Esophagus squamous epithelium (tissue), 5 donors: ENCODE results near the gene INHA. TPM values are rescaled to one million over a fixed set of nuclear protein-coding genes. Genes with fewer than 3 reads are reported as not detected.

Experiments used
- DNase-seq: peaks from one replicate; lab custom pipeline; 2025; lab: John Stamatoyannopoulos, UW
- H3K27ac ChIP-seq, 4 donors: fragments of 200-600 bp; sonication (generic); one replicate each; pipeline ENCODE4 v1.5.1; 2016 to 2019; ENCODE audit warnings: mild to moderate bottlenecking in 1 of 4
- H3K27me3 ChIP-seq, 4 donors: fragments of 200-600 bp; sonication (generic); 1 replicate in 3 of 4; 2 replicates in 1 of 4; pipeline versions ENCODE4 v1.5.1 to v1.6.0; 2017 to 2021; ENCODE audit warnings: antibody characterized with exemption in 1 of 4
- H3K36me3 ChIP-seq, 3 donors: fragments of 200-600 bp; sonication (generic); one replicate each; pipeline ENCODE4 v1.5.1; 2016 to 2019
- H3K4me1 ChIP-seq, 3 donors: fragments of 200-600 bp; sonication (generic); one replicate each; pipeline ENCODE4 v1.5.1; 2017 to 2019
- H3K4me3 ChIP-seq, 4 donors: fragments of 200-600 bp; sonication (generic); 1 replicate in 3 of 4; 2 replicates in 1 of 4; pipeline ENCODE4 v1.5.1; 2016 to 2019; ENCODE audit warnings: mild to moderate bottlenecking in 2 of 4, moderate library complexity in 1 of 4
- H3K9me3 ChIP-seq, 3 donors: fragments of 200-600 bp; sonication (generic); one replicate each; pipeline ENCODE4 v1.5.1; 2016 to 2019
- POLR2A ChIP-seq, 4 donors: fragments of 450-650 bp; IDR thresholded peaks; one replicate each; pipeline ENCODE4 v1.6.1; 2017; ENCODE audit warnings: antibody characterized with exemption in 4 of 4, mild to moderate bottlenecking in 4 of 4, moderate library complexity in 3 of 4
- WGBS, 2 donors: methylation state at CpG; one replicate each; pipeline ENCODE4 v1.1.5; 2018; 5-methylcytosine and 5-hydroxymethylcytosine counted together
- intact Hi-C: fragments of 100-400 bp; cut with DNase I; formaldehyde crosslinking; loops from one replicate; pipeline ENCODE4 v1.15.0; 2022
- total RNA-seq, 4 donors: library from RNA; depleted of rRNA; stranded (reverse); fragments of >200 nt; gene quantifications; one replicate each; pipeline ENCODE4 v1.1.0, GENCODE V29; 2016
- TF ChIP-seq, protein P1 (sequence below), 6 experiments: fragments of 450-650 bp in 4 of 6; fragments of 200-600 bp in 2 of 6; sonication (generic) in 2 of 6; IDR thresholded peaks; one replicate each; pipeline ENCODE4 v1.5.1; 2016 to 2019; ENCODE audit warnings: antibody characterized with exemption in 6 of 6, mild to moderate bottlenecking in 4 of 6, moderate library complexity in 4 of 6
- donor health status: DM: yes; HTN: yes; CAD: no.

INHA gene
- total RNA-seq, 4 donors from 2014 or later: not detected

DNA sequence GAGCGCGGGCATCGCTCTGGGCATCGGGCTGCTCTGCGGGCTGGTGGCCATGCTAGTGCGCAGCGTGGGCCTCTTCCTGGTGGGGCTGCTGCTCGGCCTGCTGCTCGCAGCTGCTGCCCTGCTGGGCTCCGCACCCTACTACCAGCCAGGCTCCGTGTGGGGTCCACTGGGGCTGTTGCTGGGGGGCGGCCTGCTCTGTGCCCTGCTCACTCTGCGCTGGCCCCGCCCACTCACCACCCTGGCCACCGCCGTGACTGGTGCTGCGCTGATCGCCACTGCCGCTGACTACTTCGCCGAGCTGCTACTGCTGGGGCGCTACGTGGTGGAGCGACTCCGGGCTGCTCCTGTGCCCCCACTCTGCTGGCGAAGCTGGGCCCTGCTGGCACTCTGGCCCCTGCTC lies 24.5 kb upstream of the INHA start:
- no peak for DNase-seq
- H3K27ac ChIP-seq: no peak overlapping the region
- no peaks in the 10 kb centered on the region for H3K36me3 ChIP-seq
- peaks cover 18 to 37% (median 19%) of the 10 kb centered on the region in 3 donors for H3K4me1 ChIP-seq
- intact Hi-C loops: no loop called here
- no peak overlapping the region for H3K4me3 ChIP-seq
- 93 to 100% methylated on average over 4 to 11 of the region's 26 CpGs for WGBS, 2 donors
- peaks cover 0 to 59% (median 0%) of the 10 kb centered on the region in 4 donors for H3K27me3 ChIP-seq
- no peaks in the 10 kb centered on the region for H3K9me3 ChIP-seq
- TF ChIP-seq, protein P1, sequence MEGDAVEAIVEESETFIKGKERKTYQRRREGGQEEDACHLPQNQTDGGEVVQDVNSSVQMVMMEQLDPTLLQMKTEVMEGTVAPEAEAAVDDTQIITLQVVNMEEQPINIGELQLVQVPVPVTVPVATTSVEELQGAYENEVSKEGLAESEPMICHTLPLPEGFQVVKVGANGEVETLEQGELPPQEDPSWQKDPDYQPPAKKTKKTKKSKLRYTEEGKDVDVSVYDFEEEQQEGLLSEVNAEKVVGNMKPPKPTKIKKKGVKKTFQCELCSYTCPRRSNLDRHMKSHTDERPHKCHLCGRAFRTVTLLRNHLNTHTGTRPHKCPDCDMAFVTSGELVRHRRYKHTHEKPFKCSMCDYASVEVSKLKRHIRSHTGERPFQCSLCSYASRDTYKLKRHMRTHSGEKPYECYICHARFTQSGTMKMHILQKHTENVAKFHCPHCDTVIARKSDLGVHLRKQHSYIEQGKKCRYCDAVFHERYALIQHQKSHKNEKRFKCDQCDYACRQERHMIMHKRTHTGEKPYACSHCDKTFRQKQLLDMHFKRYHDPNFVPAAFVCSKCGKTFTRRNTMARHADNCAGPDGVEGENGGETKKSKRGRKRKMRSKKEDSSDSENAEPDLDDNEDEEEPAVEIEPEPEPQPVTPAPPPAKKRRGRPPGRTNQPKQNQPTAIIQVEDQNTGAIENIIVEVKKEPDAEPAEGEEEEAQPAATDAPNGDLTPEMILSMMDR (IDR thresholded peaks at IDR 0.05): no peak
- no peak for TF ChIP-seq POLR2A (IDR thresholded peaks at IDR 0.05)

DNA sequence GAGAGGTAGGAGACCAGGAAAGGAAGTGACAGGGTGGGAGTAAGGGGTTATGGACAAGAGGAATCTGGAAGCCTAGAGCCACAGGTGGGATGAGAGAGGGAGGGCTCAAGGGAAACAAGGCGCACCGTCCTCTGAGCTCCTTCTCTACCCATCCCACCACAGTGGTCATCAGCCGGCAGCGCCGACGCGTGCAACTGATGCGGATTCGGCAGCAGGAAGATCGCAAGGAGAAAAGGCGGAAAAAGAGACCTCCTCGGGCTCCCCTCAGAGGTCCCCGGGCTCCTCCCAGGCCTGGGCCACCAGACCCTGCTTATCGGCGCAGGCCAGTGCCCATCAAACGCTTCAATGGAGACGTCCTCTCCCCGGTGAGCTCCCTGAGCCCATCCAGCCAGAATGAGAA lies 23.1 kb upstream of the INHA start:
- no peak for DNase-seq
- TF ChIP-seq, protein P1 (IDR thresholded peaks at IDR 0.05): no peak
- no peak for TF ChIP-seq POLR2A (IDR thresholded peaks at IDR 0.05)
- peaks cover 23 to 34% (median 24%) of the 10 kb centered on the region in 3 donors for H3K4me1 ChIP-seq
- H3K9me3 ChIP-seq: no peaks in the 10 kb centered on the region
- no peak overlapping the region for H3K4me3 ChIP-seq
- WGBS, 2 donors: 89 to 93% methylated on average over 18 of the region's 18 CpGs
- H3K27me3 ChIP-seq: peaks cover 0 to 72% (median 3%) of the 10 kb centered on the region in 4 donors
- no peak overlapping the region for H3K27ac ChIP-seq
- intact Hi-C loops: no loop called here
- H3K36me3 ChIP-seq: no peaks in the 10 kb centered on the region

DNA sequence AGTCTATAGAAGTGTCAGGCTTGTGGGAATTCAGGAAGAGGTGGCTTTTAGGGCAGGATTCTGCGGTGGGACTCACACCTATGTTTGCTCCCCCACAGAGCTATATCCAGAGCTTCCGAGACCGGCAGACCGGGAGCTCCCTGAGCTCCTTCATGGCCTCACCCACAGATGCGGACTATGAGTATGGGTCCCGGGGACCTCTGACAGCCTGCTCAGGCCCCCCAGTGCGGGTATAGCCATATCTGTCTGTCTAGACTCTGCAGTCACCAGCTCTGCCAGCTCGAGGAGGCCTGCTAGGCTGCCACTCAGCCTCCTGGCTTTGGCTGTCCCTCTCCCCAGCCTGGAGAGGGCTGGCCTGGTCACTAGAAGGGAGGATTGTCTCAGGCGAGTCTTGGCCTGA lies 22.5 kb upstream of the INHA start:
- DNase-seq: no peak
- H3K9me3 ChIP-seq: no peaks in the 10 kb centered on the region
- WGBS, 2 donors: 88% methylated on average over 7 of the region's 9 CpGs; no CpG with 5 or more reads in 1 of the 2 donors
- no peaks in the 10 kb centered on the region for H3K36me3 ChIP-seq
- H3K4me1 ChIP-seq: peaks cover 18 to 28% (median 18%) of the 10 kb centered on the region in 3 donors
- peaks cover 0 to 79% (median 3%) of the 10 kb centered on the region in 4 donors for H3K27me3 ChIP-seq
- TF ChIP-seq, protein P1 (IDR thresholded peaks at IDR 0.05): no peak
- TF ChIP-seq POLR2A (IDR thresholded peaks at IDR 0.05): no peak
- intact Hi-C loops: no loop called here
- no peak overlapping the region for H3K4me3 ChIP-seq
- no peak overlapping the region for H3K27ac ChIP-seq

DNA sequence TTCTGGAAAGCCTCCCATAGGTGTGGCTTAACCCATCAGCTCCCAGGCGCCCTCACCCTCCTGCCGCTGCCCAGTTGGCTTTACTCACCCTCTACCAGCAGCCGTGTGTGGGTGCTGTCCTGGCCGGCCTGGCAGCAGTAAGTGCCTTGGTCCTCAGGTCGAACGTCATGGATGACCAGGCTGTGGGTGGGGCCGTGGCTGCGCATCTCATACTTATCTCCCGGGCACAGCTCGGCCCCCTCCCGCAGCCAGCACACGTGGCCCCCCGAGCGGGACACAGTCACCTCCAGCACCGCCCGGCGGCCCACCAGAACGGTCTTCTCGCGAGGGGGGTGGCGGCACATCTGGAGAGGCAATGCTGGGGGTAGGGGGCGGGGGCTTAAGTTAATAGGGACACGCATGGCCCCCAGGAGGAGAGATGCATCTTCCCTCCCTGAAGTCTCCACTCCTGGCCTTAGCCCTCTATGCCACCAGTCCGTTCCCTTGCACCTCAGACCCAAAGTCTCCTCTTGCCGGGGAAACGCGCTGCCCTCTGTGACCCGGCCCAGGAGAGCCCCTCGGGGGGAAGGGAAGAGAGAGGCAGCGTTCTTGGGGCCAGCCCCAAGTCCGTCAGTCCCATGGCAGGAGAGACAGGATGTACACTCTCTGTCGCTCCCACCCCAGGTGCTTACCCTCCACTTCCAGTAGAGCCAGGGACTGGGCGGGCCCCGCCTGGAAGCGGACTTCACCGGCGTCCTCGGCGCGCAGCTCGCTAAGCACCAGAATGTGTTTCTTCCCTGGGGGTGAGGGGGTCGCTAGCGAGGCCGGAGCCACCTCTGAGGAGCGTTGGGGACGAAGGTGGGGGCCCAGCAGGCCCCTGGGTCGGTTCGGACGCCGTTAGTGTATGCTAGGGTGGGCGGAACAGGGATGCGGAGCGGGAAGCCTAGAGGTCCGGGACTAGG lies 20.4 kb upstream of the INHA start:
- H3K27me3 ChIP-seq: peaks cover 0 to 66% (median 3%) of the 10 kb centered on the region in 4 donors
- TF ChIP-seq, protein P1 (IDR thresholded peaks at IDR 0.05): no peak
- no peak for TF ChIP-seq POLR2A (IDR thresholded peaks at IDR 0.05)
- no CpG with 5 or more reads among the region's 54 CpGs for WGBS, 2 donors
- peak overlapping the region; percentile 50 to 81 (median 60) for H3K4me3 ChIP-seq
- H3K9me3 ChIP-seq: no peaks in the 10 kb centered on the region
- peaks cover 17 to 25% (median 18%) of the 10 kb centered on the region in 3 donors for H3K4me1 ChIP-seq
- intact Hi-C loops: no loop called here
- DNase-seq: no peak
- peaks cover 0 to 4% (median 0%) of the 10 kb centered on the region in 3 donors for H3K36me3 ChIP-seq
- H3K27ac ChIP-seq: peak overlapping the region; percentile 35 to 86 (median 66)
